ENCODE data around the gene XXYLT1. TPM values are rescaled to one million over a fixed set of nuclear protein-coding genes. Genes with fewer than 3 reads are reported as not detected.

XXYLT1 gene
- total RNA-seq, 1 donor from 2014 or later, result 25.4 TPM

- no peaks in the 10 kb centered on the region for H3K36me3 Mint-ChIP-seq (ENCODE audit: insufficient read depth)
- H3K4me3 Mint-ChIP-seq (ENCODE audit: low read depth), result no peak overlapping the region
- peaks cover 7% of the 10 kb centered on the region for H3K9me3 Mint-ChIP-seq (ENCODE audit: low read depth)
- H3K4me1 Mint-ChIP-seq (ENCODE audit: low read depth), result peaks cover 44% of the 10 kb centered on the region
- no peak for DNase-seq (ENCODE audit: low spot score, unreplicated experiment)
- H3K27me3 Mint-ChIP-seq, result peaks cover 3% of the 10 kb centered on the region
- no peak overlapping the region for H3K27ac Mint-ChIP-seq
- no peak for TF ChIP-seq CTCF (IDR thresholded peaks at IDR 0.05; ENCODE audit: unreplicated experiment)
Observed at GRCh38 chr3:195036974-195037373, 234.0 kb downstream of the XXYLT1 start.

GRCh38 chr3:195036574-195036973 is 234.4 kb downstream of the XXYLT1 start:
- H3K4me1 Mint-ChIP-seq (ENCODE audit: low read depth), result peaks cover 46% of the 10 kb centered on the region
- no peak overlapping the region for H3K27ac Mint-ChIP-seq
- no peaks in the 10 kb centered on the region for H3K36me3 Mint-ChIP-seq (ENCODE audit: insufficient read depth)
- TF ChIP-seq CTCF (IDR thresholded peaks at IDR 0.05; ENCODE audit: unreplicated experiment), result no peak
- H3K27me3 Mint-ChIP-seq, result peaks cover 3% of the 10 kb centered on the region
- H3K4me3 Mint-ChIP-seq (ENCODE audit: low read depth), result no peak overlapping the region
- H3K9me3 Mint-ChIP-seq (ENCODE audit: low read depth), result peaks cover 7% of the 10 kb centered on the region
- DNase-seq (ENCODE audit: low spot score, unreplicated experiment), result no peak

- peaks cover 3% of the 10 kb centered on the region for H3K27me3 Mint-ChIP-seq
- no peak for TF ChIP-seq CTCF (IDR thresholded peaks at IDR 0.05; ENCODE audit: unreplicated experiment)
- peaks cover 49% of the 10 kb centered on the region for H3K4me1 Mint-ChIP-seq (ENCODE audit: low read depth)
- DNase-seq (ENCODE audit: low spot score, unreplicated experiment), result no peak
- no peak overlapping the region for H3K27ac Mint-ChIP-seq
- H3K9me3 Mint-ChIP-seq (ENCODE audit: low read depth), result peaks cover 7% of the 10 kb centered on the region
- no peaks in the 10 kb centered on the region for H3K36me3 Mint-ChIP-seq (ENCODE audit: insufficient read depth)
- H3K4me3 Mint-ChIP-seq (ENCODE audit: low read depth), result no peak overlapping the region
Observed at GRCh38 chr3:195036203-195036505, 234.8 kb downstream of the XXYLT1 start.

- peak; percentile 31 for TF ChIP-seq CTCF (IDR thresholded peaks at IDR 0.05; ENCODE audit: unreplicated experiment)
- peaks cover 7% of the 10 kb centered on the region for H3K9me3 Mint-ChIP-seq (ENCODE audit: low read depth)
- no peak overlapping the region for H3K4me3 Mint-ChIP-seq (ENCODE audit: low read depth)
- peaks cover 3% of the 10 kb centered on the region for H3K27me3 Mint-ChIP-seq
- no peak for DNase-seq (ENCODE audit: low spot score, unreplicated experiment)
- H3K4me1 Mint-ChIP-seq (ENCODE audit: low read depth), result peaks cover 52% of the 10 kb centered on the region
- H3K27ac Mint-ChIP-seq, result no peak overlapping the region
- H3K36me3 Mint-ChIP-seq (ENCODE audit: insufficient read depth), result no peaks in the 10 kb centered on the region
Observed at GRCh38 chr3:195035345-195036202, 235.4 kb downstream of the XXYLT1 start.

GRCh38 chr3:195034541-195034940 is 236.4 kb downstream of the XXYLT1 start:
- no peak for DNase-seq (ENCODE audit: low spot score, unreplicated experiment)
- peaks cover 3% of the 10 kb centered on the region for H3K27me3 Mint-ChIP-seq

More at GRCh38 chr3:195034541-195034940, 236.4 kb downstream of the XXYLT1 start:
- Mint-ChIP-seq H3K4me3 (ENCODE audit: low read depth) (no peak overlapping the region), H3K4me1 (ENCODE audit: low read depth) (peaks cover 55% of the 10 kb centered on the region), H3K27ac (no peak overlapping the region), H3K9me3 (ENCODE audit: low read depth) (peaks cover 7% of the 10 kb centered on the region), H3K36me3 (ENCODE audit: insufficient read depth) (no peaks in the 10 kb centered on the region)
- no peak for TF ChIP-seq CTCF (IDR thresholded peaks at IDR 0.05; ENCODE audit: unreplicated experiment)

All from progenitor cell of endocrine pancreas (in vitro differentiated cells).